Posterior vena cava (tissue), 2 donors: ENCODE measurements around the gene XRCC6. TPM values are rescaled to one million over a fixed set of nuclear protein-coding genes. Genes with fewer than 3 reads are reported as not detected.
A peak's percentile ranks its signal among the peaks of the same experiment; 100 is the strongest.
"Not testable (repeated sequence)": the region's sequence is repeated elsewhere in the genome, so short reads cannot be mapped to it uniquely, and the experiment has no call there.

Experiments used
- DNase-seq: peaks from one replicate; pipeline ENCODE4 v3.0.0-alpha.2; 2020; ENCODE audit warnings: low spot score
- intact Hi-C, 2 donors: fragments of 100-400 bp; cut with DNase I; formaldehyde crosslinking; loops; one replicate each; pipeline versions ENCODE4 v1.14.1 to v1.14.2; 2022 to 2023
- total RNA-seq, 2 donors: library from RNA; stranded (reverse); fragmentation: NEBNext Ultra II Directional; extraction: Animal tissue kit (Norgen Biotek cat#: 25700); gene quantifications; one replicate each; pipeline ENCODE4 v1.2.1, GENCODE V29; 2021
- donor health status: DM: yes; HTN: yes; CAD: no.
- donor health status: DM: yes; HTN: yes; CAD: no.

The XRCC6 gene
- total RNA-seq, 2 donors from 2014 or later = 145 to 154 TPM

GRCh38 chr22:41672780-41673509 is 51.9 kb downstream of the XRCC6 start:
- no peak for DNase-seq
- intact Hi-C loops = no loop called here

- no peak for DNase-seq
- intact Hi-C loops = no loop called here
These were observed 53.8 kb downstream of the XRCC6 start for GRCh38 chr22:41674846-41675340.

DNA sequence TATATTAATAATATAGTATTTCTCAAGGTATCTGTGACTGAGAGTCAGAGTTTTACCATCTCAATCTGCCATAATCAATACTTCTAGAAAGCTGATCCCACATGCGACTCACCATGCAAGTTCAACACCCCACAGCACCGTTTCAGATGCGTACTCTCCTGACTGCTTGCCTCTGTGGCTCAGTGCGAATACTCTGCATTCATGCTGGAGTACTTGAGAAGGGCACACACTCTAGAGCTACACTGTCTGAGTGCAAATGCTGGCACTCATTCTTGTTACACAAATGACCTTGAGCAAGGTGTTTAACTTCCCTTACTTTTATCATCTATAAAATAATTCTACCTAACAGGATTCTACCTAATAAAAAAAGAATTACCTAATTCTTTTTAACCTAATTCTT is 55.0 kb downstream of the XRCC6 start:
- intact Hi-C loops = no loop called here
- no peak for DNase-seq

DNA sequence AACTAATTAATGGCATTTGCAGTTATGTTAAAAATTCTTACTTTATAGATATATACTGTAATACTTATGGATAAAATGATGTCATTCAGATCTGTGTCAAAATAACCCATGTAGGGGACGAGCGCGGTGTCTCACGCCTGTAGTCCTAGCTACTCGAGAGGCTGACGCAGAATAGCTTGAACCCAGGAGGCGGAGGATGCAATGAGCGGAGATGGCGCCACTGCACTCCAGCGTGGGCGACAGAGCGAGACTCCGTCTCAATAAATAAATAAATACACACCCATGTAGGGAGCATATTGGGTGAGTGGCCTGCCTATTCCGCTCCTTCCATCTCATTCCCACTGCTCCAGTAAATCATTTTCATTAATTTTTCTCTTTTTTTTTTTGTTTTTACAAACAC is 60.5 kb downstream of the XRCC6 start:
- intact Hi-C loops = no loop called here
- DNase-seq = peak; percentile 56

DNA sequence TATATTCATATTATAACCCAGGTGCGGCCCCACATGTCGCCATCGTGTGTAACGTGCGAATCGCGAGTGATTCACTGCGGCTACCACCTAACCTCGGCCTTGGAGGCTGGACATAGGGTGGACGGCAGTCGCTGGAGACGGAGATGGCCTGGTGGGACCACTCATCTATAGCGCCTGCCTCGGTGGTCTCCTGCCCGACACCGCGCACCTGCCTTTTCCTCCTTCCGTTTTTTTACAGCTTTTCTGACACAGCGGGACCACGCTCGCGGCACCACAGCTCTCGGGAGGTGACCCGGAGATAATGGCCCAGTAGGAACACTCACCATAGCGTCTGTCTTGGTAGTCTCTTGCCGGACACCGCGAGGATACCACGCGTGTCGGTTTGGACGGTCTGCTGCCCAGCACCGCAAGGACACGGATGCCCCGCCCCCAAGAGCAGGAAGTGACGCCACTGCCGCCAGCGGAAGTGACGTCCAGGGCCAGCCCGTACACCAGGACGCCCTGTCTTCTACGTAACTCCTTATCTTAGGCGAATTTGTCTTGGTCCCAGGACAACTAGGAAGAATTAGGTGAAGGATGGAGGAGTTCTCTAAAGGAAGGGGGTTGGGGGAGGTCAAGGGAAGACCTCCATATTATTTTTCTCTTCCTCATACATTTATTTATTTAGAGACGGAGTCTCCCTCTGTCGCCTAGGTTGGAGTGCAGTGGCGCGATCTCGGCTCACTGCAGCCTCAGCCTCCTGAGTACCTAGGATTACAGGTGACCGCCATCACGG is 61.1 kb downstream of the XRCC6 start:
- intact Hi-C loops = no loop called here
- DNase-seq = peak; percentile 95

DNA sequence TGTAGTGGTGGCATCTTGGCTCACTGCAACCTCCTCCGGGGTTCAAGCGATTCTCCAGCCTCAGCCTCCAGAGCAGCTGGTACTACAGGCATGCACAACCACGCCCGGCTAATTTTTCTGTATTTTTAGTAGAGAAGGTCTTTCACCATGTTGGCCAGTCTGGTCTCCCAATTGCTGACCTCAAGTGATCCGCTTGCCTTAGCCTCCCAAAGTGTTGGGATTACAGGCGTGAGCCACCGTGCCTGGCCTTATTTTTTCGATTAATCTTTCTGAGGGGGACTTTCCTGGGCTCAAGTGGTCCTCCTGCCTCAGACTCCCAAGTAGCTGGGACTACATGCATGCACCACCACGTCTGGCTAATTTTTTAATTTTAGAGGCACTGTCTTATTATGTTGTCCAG is 62.0 kb downstream of the XRCC6 start:
- intact Hi-C loops = no loop called here

DNA sequence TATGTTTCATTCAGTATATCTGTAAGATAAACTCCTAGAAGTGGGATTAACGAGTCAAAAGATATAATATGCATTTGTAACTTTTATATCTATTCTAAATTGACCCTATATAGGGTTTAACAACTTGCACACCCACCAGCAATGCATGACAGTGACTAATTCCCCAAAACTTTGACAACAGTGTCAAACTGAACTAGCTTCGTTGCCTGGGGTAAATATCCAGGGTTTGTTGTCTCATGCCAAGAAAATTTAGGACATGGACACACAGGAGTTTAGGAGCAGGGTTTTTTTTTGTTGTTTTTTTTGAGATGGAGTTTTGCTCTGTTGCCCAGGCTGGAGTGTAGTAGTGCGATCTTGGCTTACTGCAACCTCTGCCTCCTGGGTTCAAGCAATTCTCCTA is 62.5 kb downstream of the XRCC6 start:
- intact Hi-C loops = no loop called here
- DNase-seq = no peak

More for the DNA sequence above, 62.0 kb downstream of the XRCC6 start:
- no peak for DNase-seq

GRCh38 chr22:41684194-41684593 is 63.1 kb downstream of the XRCC6 start:
- no peak for DNase-seq
- intact Hi-C loops = no loop called here

DNA sequence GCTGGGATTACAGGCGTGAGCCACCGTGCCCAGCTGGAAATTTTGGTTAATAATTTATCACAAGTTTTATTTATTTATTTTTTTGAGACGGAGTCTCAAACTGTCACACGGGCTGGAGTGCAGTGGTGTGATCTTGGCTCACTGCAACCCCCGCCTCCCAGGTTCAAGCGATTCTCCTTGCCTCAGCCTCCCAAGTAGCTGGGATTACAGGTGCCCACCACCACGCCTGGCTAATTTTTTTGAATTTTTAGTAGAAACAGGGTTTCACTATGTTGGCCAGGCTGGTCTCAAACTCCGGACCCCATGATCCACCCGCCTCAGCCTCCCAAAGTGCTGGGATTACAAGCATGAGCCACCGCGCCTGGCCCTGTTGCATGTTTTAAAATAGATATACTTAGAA is 65.8 kb downstream of the XRCC6 start:
- intact Hi-C loops, DNase-seq: not testable (repeated sequence)

- intact Hi-C loops = no loop called here
- DNase-seq = no peak
These were observed 66.8 kb downstream of the XRCC6 start for GRCh38 chr22:41687901-41688364.

DNA sequence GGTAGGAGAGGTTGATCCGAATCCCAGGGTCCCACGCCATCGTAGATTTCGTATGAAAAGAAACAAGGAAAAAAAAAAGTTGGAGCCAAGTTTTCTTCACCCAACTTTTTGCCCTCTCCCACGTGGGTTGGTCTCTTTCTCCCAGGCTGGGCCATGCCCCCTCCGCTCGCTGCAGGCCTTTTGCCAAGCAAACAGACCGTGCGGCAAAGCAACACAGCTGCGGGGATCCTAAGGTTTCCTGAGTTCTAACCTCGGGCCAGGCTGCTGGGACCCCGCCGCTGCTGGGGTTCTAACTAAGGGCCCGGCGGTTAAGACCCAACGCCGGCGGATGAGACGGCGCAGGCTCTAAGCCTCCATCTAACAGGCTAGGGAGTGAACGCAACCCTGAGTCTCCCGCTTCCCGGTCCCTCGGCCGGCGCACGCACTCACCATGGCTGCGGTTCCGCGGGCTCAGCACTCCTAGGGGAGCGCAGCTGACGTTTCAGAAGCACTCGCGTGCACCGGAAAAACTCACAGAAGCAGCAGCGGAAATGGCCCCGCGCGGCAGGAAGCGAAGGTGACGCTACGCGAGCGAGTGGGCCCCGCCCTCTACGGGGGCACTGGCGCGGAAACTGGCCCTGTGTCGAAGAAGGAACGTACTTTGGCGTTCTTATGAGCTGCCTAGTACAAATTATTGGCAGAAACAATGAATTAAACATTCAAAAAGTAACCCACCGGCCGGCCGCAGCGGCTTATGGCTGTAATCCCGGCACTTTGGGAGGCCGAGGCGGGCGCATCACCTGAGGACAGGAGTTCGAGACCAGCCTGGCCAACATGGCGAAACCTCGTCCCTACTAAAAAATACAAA is 67.5 kb downstream of the XRCC6 start, which contains the start of gene SNU13:
Gene SNU13, minus strand, starts transcription at position 503 of the 847 bp plus-strand sequence. Its CDS starts 71 bp downstream, at position 432.
- peak; percentile 98 for DNase-seq
- intact Hi-C loops = no loop called here

DNA sequence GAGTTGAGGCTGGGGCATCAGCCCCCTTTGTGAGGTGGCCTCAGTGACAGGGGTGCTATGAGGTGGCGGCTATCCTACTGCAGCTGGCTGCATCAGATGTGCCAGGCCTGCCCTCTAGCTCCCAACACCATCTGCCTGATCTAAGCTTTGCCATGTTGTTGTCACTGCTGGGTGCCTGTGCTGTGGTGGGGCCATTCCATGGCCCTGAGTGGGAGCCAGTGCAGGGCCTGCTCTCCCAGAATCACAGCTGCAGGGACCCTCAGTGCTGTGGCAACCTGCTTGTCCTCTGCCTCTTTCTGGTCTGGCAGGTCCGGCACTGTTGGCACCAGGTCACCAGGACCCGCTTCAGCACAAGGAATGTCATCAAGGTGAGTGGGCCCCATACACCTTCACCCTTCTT is 69.4 kb downstream of the XRCC6 start:
- intact Hi-C loops = no loop called here
- peak; percentile 58 for DNase-seq

GRCh38 chr22:41695211-41695610 is 74.1 kb downstream of the XRCC6 start:
- intact Hi-C loops = loop anchor here in 1 of 2 donors (5.0 kb wide), 1 partner anchor 247 kb away; no protein-coding TSS in a partner anchor

DNA sequence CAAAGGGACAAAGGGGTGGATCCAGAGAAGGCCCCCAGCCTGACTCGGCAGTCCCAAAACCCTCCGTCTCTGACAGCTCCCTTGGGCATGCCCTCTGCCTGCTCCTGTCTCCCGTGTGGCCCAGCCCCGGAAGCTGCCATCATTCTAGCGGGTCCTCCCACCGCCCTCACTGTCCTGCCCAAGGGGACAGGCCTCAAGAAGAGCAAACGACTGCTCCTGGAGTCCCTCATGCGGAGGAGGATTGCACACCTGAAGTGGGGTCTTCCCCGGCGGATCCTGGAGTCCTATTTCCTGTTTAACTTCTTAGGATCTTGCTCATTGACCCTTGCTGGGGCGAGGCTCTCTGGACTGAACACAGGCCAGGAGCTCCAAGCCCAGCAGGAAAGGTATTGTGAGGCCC is 75.6 kb downstream of the XRCC6 start:
- intact Hi-C loops = loop anchor here in 1 of 2 donors (5.0 kb wide), 1 partner anchor 246 kb away; no protein-coding TSS in a partner anchor
- no peak for DNase-seq

More at GRCh38 chr22:41695211-41695610, 74.1 kb downstream of the XRCC6 start:
- DNase-seq = no peak

GRCh38 chr22:41697126-41697775 is 76.2 kb downstream of the XRCC6 start:
- peak; percentile 98 for DNase-seq
- intact Hi-C loops = loop anchor here in 1 of 2 donors (5.0 kb wide), 1 partner anchor 245 kb away; no protein-coding TSS in a partner anchor

GRCh38 chr22:41699264-41700107 is 78.4 kb downstream of the XRCC6 start, which contains the start of gene MEI1:
Gene MEI1, plus strand, starts transcription at chr22:41699503. Its CDS starts 36 bp downstream, at chr22:41699539.
- intact Hi-C loops = loop anchor here in 1 of 2 donors (5.0 kb wide), 1 partner anchor 243 kb away; no protein-coding TSS in a partner anchor
- DNase-seq = peak; percentile 96

- DNase-seq = no peak
- intact Hi-C loops = no loop called here
These were observed 78.9 kb downstream of the XRCC6 start for GRCh38 chr22:41700108-41700364.

DNA sequence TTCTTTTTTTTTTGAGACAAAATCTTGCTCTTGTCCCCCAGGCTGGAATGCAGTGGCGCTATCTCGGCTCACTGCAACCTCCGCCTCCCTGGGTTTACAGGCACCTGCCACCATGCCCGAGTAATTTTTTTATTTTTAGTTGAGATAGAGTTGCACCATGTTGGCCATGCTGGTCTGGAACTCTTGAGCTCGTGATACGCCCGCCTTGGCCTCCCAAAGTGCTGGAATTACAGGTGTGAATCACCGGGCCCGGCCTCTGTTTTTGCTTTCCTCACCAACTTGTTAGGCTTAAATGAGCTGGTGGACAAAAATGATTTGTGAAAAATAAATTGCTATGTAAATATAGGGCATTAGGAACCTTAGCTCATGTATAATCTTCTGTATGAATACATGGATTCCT is 81.7 kb downstream of the XRCC6 start:
- DNase-seq = no peak
- intact Hi-C loops = no loop called here
